Activated T-helper 17 cell treated with anti-CD3 and anti-CD28 coated beads, Interleukin-2, amount 50 U/mL, for 72 hours (primary cell): Measurements from ENCODE around the gene CPLANE1. TPM values are rescaled to one million over a fixed set of nuclear protein-coding genes. Genes with fewer than 3 reads are reported as not detected.
"Not testable (repeated sequence)": the region's sequence is repeated elsewhere in the genome, so short reads cannot be mapped to it uniquely, and the experiment has no call there.

ENCODE experiments used
- ATAC-seq: fragments of 150-1000 bp; cut with Tn5 transposase; replicated peaks from 2 replicates; pipeline ENCODE4 v1.10.0; 2021; ENCODE audit warnings: mild to moderate bottlenecking, moderate library complexity
- H3K27ac Mint-ChIP-seq: one replicate; pipeline ENCODE4 v1.8.0; 2022; ENCODE audit warnings: mixed read lengths
- H3K27me3 Mint-ChIP-seq: one replicate; pipeline ENCODE4 v1.8.0; 2022; ENCODE audit warnings: mixed read lengths
- H3K36me3 Mint-ChIP-seq: one replicate; pipeline ENCODE4 v1.8.0; 2022; ENCODE audit warnings: low read depth, mild to moderate bottlenecking, mixed read lengths
- H3K4me1 Mint-ChIP-seq: one replicate; pipeline ENCODE4 v1.8.0; 2022; ENCODE audit warnings: mixed read lengths
- H3K4me3 Mint-ChIP-seq: one replicate; pipeline ENCODE4 v1.8.0; 2022; ENCODE audit warnings: mild to moderate bottlenecking, mixed read lengths
- H3K9me3 Mint-ChIP-seq: one replicate; pipeline ENCODE4 v1.8.0; 2022; ENCODE audit warnings: mixed read lengths
- total RNA-seq, 2 donors: library from RNA; stranded (reverse); gene quantifications; one replicate each; pipeline ENCODE4 v1.2.3, GENCODE V29; 2022

CPLANE1 gene
- total RNA-seq, 2 donors from 2014 or later = 5.8 to 9.0 TPM

DNA sequence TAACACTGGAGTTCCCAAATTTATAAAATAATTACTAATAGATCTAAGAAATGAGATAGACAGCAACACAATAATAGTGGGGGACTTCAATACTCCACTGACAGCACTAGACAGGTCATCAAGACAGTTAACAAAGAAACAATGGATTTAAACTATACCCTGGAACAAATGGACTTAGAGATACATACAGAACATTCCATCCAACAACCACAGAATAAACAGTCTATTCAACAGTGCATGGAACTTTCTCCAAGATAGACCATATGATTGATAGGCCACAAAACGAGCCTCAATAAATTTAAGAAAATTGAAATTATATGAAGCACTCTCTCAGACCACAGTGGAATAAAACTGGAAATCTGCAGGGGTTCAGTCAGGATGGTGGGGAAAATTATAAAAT lies 163.2 kb downstream of the CPLANE1 start:
- not testable (repeated sequence) for H3K4me3 Mint-ChIP-seq, H3K9me3 Mint-ChIP-seq, H3K4me1 Mint-ChIP-seq, H3K36me3 Mint-ChIP-seq, H3K27me3 Mint-ChIP-seq, H3K27ac Mint-ChIP-seq, ATAC-seq

DNA sequence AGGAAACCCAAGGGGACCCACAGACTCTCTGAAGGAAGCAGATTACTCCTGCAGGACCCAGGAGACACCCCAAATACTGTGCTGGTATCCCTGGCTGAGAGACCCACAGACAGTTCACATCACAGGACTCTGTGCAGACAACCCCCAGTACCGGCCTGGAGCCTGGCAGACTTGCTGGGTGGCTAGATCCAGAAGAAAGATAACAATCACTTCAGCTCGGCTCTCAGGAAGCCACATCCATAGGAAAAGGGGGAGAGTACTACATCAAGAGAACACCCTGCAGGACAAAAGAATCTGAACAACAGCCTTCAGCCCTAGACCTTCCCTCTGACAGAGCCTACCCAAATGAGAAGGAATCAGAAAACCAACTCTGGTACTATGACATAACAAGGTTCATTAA lies 166.2 kb downstream of the CPLANE1 start:
- H3K4me1 Mint-ChIP-seq, H3K27ac Mint-ChIP-seq, H3K36me3 Mint-ChIP-seq, H3K9me3 Mint-ChIP-seq, H3K27me3 Mint-ChIP-seq, ATAC-seq, H3K4me3 Mint-ChIP-seq: not testable (repeated sequence)

DNA sequence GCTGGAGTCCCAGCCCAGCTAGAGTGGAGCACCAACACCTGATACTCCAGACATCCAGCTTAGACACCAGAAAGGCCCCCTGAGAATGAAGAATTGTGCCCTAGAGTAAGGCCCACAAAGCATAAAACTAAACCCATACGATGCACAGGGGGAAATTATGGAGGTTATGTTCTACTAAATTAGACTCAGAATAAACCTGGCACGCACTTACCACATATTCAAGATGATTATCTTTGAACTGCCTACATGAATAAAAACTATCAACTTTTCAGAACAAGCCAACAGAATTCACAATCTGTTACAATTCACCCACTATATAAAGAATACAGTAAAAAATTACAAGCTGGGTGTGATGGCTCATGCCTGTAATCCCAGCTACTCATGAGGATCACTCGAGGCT lies 168.5 kb downstream of the CPLANE1 start:
- H3K27ac Mint-ChIP-seq = no peak overlapping the region
- H3K4me3 Mint-ChIP-seq = no peak overlapping the region
- H3K36me3 Mint-ChIP-seq = peaks cover 9% of the 10 kb centered on the region
- no peaks in the 10 kb centered on the region for H3K9me3 Mint-ChIP-seq
- ATAC-seq = no peak
- H3K27me3 Mint-ChIP-seq = no peaks in the 10 kb centered on the region
- H3K4me1 Mint-ChIP-seq = no peaks in the 10 kb centered on the region

DNA sequence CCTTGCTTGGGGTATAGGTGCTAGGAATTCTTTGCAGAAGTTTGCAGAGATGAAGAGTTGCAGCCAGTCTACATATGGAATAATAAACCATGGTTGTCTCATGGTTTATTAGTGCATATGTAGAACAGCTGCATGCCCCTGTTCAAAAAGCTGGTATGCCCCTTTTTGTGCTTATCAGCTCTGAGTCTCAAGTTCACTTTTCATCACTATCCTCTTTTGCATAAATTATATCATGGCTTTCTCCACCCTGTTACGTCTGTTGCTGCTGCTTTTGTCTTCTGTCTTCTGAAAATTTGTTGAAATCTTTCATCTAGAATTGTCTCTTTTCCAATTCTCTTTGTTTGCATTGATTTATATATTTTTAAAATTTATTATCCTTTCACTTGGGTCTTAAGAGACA lies 172.0 kb downstream of the CPLANE1 start:
- Mint-ChIP-seq H3K27me3 (no peaks in the 10 kb centered on the region), H3K36me3 (peaks cover 9% of the 10 kb centered on the region), H3K27ac (no peak overlapping the region), H3K4me1 (no peaks in the 10 kb centered on the region), H3K9me3 (no peaks in the 10 kb centered on the region), H3K4me3 (no peak overlapping the region)
- no peak for ATAC-seq

DNA sequence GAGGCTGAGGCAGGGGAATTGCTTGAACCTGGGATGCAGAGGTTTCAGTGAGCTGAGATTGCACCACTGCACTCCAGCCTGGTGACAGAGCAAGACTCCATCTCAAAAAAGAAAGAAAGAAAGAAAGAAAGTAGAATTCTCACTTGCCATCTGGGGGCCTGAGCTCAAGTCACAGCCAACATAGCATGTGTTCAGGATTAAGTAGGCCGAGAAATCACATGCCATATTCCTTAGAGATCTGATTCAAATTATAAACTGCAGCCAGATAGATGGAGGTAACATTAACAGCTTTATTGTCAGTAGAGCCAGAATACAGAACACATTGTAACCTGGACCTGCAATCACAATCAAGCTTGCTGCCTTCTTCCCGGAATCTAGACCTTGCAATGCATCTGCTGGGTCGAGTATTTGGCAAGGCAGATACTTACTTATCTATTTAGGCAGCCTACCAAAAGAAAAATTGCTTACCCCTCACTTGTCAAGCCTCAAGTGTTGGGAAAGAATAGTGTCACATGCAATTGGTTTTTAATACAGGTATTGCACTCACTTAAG lies 173.7 kb downstream of the CPLANE1 start:
- H3K4me1 Mint-ChIP-seq = no peaks in the 10 kb centered on the region
- ATAC-seq = no peak
- peaks cover 9% of the 10 kb centered on the region for H3K36me3 Mint-ChIP-seq
- H3K9me3 Mint-ChIP-seq = no peaks in the 10 kb centered on the region
- H3K27ac Mint-ChIP-seq = no peak overlapping the region
- no peaks in the 10 kb centered on the region for H3K27me3 Mint-ChIP-seq
- no peak overlapping the region for H3K4me3 Mint-ChIP-seq

DNA sequence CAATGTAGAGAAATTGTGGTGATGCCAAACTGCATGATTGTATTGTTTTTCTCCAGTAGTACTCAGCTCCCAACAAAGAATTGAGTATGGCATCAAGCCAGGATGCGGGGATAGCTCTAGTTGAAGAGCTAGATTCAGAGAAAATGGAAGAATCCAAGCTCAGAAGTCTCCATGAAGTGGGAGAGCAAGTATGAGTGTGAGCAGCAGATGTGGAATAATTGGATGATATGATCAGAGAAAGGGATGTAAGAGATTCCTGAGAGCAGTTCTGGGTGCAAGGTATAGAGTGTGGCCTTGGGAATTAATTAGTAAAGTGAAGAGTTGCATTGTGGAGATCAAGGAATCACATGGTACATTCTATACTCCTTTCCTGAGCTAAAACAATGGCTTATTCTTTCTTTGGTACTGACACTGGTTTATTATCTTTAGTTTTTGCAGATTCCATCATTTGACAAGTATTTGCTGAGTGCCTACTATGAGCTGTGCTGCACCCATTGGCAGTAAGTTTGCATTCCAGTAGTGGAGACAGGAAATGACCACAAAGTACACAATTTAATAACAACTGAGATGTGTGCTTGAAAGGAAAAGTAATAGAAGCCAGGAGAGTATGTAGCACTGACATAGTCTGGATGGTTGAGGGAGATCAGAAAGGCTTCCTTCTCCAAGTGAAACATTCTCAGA lies 177.1 kb downstream of the CPLANE1 start:
- no peak overlapping the region for H3K4me3 Mint-ChIP-seq
- H3K27me3 Mint-ChIP-seq = no peaks in the 10 kb centered on the region
- no peaks in the 10 kb centered on the region for H3K4me1 Mint-ChIP-seq
- ATAC-seq = peak; percentile 16
- H3K36me3 Mint-ChIP-seq = no peaks in the 10 kb centered on the region
- no peaks in the 10 kb centered on the region for H3K9me3 Mint-ChIP-seq
- H3K27ac Mint-ChIP-seq = no peak overlapping the region

DNA sequence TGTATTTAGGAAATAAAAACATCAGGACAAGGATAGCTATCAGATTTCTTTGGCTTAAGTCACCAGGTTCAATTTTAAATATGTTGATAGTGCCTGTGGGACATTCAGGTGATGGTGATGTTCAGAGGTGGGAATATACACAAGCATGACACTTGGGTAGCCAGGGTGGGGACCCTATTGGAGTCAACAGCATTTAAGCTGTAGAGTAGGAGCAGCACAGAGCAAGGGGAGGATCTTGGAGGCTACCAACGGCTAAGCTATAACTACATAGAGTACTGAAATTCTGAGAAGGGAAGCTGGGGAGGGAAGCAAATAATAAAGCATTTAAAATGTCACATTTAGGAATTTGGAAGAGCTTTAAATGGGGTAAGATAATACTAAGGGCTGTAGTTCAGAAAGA lies 177.7 kb downstream of the CPLANE1 start:
- no peaks in the 10 kb centered on the region for H3K9me3 Mint-ChIP-seq

DNA sequence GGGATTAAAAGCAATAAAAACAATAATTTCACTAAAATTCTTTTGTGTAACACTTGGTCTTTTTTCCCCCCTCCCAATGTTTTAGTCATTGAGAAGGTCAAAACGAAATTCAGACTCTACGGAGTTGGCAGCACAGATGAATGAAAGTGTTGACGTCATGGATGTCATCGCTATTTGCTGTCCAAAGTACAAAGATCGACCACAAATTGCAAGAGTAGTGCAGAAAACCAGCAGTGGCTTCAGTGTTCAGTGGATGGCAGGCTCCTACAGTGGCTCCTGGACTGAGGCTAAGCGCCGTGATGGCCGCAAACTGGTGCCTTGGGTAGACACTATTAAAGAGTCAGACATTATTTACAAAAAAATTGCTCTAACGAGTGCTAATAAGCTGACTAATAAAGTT lies 184.7 kb downstream of the CPLANE1 start:
- Mint-ChIP-seq H3K9me3 (no peaks in the 10 kb centered on the region), H3K4me3 (no peak overlapping the region), H3K36me3 (peaks cover 50% of the 10 kb centered on the region), H3K4me1 (no peaks in the 10 kb centered on the region), H3K27me3 (no peaks in the 10 kb centered on the region), H3K27ac (no peak overlapping the region)
- no peak for ATAC-seq

More for the DNA sequence above, 177.7 kb downstream of the CPLANE1 start:
- ATAC-seq = no peak
- no peaks in the 10 kb centered on the region for H3K4me1 Mint-ChIP-seq
- H3K27ac Mint-ChIP-seq = no peak overlapping the region
- H3K36me3 Mint-ChIP-seq = no peaks in the 10 kb centered on the region
- no peak overlapping the region for H3K4me3 Mint-ChIP-seq
- no peaks in the 10 kb centered on the region for H3K27me3 Mint-ChIP-seq

DNA sequence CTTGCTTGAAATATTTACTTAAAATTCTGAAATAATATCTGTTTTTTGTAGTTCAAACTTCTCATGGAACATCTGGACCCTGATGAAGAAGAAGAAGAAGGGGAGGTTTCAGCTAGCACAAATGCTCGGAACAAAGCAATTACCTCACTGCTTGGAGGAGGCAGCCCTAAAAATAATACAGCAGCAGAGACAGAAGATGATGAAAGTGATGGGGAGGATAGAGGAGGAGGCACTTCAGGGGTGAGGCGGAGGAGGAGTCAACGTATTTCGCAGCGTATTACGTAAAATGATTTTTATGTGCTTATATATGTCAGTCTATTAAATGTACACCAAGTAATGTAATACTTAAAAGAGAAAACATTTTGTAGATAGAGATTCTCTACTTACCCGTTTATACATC lies 185.4 kb downstream of the CPLANE1 start:
- peaks cover 57% of the 10 kb centered on the region for H3K36me3 Mint-ChIP-seq
- H3K27me3 Mint-ChIP-seq = no peaks in the 10 kb centered on the region
- no peak for ATAC-seq
- H3K4me1 Mint-ChIP-seq = no peaks in the 10 kb centered on the region
- H3K9me3 Mint-ChIP-seq = no peaks in the 10 kb centered on the region
- no peak overlapping the region for H3K4me3 Mint-ChIP-seq
- no peak overlapping the region for H3K27ac Mint-ChIP-seq

DNA sequence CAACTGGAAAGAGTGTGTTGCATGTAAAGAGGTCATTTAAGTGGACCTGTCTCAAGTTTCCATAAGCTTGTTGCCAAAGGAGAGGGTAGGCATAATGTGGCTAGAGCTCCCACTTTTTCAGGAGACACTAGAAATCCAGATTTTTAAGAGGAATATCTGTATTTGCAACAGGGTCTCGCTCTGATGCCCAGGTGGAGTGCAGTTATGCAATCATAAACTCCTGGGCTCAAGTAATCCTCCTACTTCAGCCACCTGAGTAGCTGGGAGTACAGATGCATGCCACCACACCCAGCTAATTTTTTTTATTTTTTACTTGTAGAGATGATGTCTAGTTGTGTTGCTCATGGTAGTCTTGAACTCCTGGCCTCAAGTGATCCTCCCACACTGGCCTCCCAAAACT lies 189.1 kb downstream of the CPLANE1 start:
- Mint-ChIP-seq H3K27me3 (no peaks in the 10 kb centered on the region), H3K9me3 (no peaks in the 10 kb centered on the region), H3K27ac (no peak overlapping the region), H3K36me3 (peaks cover 92% of the 10 kb centered on the region), H3K4me3 (no peak overlapping the region), H3K4me1 (no peaks in the 10 kb centered on the region)
- no peak for ATAC-seq

DNA sequence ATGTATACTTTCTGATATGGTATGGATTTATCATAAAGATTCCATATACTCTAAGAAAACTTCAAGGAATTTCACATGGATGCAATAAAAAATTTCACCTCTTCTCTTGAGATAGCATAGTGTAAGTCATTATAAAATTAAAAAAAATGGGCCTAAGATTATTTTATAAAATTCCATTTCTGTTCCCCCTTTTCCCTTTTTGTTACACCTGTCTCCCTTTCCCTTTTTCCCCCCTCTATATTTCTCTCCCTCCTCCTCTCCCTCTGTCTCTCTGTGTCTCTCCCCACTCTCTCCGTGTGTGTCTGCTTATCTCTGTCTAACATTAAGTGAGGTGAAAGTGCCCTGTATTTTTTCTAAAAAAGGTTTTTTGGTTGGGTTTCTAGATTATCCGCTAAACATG lies 192.4 kb downstream of the CPLANE1 start:
- Mint-ChIP-seq H3K4me3 (no peak overlapping the region), H3K27ac (peak overlapping the region; percentile 24), H3K9me3 (no peaks in the 10 kb centered on the region), H3K27me3 (no peaks in the 10 kb centered on the region), H3K4me1 (no peaks in the 10 kb centered on the region), H3K36me3 (peaks cover 95% of the 10 kb centered on the region)
- no peak for ATAC-seq

Other genes starting within 250 kb of the CPLANE1 start
- gene NUP155, start 121.7 kb upstream of the CPLANE1 start, total RNA-seq = 10 to 100 TPM; 54.6 to 84.5 TPM
- 10 to 100 TPM; 20.2 to 39.4 TPM for gene WDR70, start 129.9 kb upstream of the CPLANE1 start, total RNA-seq